ENCODE data around the gene NEUROD4. TPM values are rescaled to one million over a fixed set of nuclear protein-coding genes. Genes with fewer than 3 reads are reported as not detected.

NEUROD4 gene
- total and polyA plus RNA-seq, 2 experiments from 2014 or later, result not detected

GRCh38 chr12:54998958-54999510, 20.7 kb upstream of the NEUROD4 start:
- H4K20me1 ChIP-seq (ENCODE audit: insufficient read depth, poor library complexity, severe bottlenecking), result no peaks in the 10 kb centered on the region
- peaks cover 20% of the 10 kb centered on the region for H3K27me3 ChIP-seq
- H3K9me2 ChIP-seq (replicated peaks; ENCODE audit: insufficient read depth), result no peaks in the 10 kb centered on the region
- no peak overlapping the region for H3K4me3 ChIP-seq
- 62% methylated on average over 5 of the region's 5 CpGs for WGBS (ENCODE audit: low lambda C conversion rate, missing lambda C conversion rate)
- DNase-seq (ENCODE audit: low spot score), result no peak
- no peaks in the 10 kb centered on the region for H3K4me1 ChIP-seq (ENCODE audit: insufficient read depth)
- no peak overlapping the region for H3K27ac ChIP-seq
- no peaks in the 10 kb centered on the region for H3K9me3 ChIP-seq (ENCODE audit: low read depth)
- no peaks in the 10 kb centered on the region for H3K79me2 ChIP-seq
- H3K36me3 ChIP-seq (replicated peaks; ENCODE audit: insufficient read depth, low read depth), result no peaks in the 10 kb centered on the region
- TF ChIP-seq CTCF (IDR thresholded peaks at IDR 0.05; ENCODE audit: poor library complexity), result no peak
- no peak overlapping the region for H2AFZ ChIP-seq
- H3K4me2 ChIP-seq, result no peak overlapping the region

DNA sequence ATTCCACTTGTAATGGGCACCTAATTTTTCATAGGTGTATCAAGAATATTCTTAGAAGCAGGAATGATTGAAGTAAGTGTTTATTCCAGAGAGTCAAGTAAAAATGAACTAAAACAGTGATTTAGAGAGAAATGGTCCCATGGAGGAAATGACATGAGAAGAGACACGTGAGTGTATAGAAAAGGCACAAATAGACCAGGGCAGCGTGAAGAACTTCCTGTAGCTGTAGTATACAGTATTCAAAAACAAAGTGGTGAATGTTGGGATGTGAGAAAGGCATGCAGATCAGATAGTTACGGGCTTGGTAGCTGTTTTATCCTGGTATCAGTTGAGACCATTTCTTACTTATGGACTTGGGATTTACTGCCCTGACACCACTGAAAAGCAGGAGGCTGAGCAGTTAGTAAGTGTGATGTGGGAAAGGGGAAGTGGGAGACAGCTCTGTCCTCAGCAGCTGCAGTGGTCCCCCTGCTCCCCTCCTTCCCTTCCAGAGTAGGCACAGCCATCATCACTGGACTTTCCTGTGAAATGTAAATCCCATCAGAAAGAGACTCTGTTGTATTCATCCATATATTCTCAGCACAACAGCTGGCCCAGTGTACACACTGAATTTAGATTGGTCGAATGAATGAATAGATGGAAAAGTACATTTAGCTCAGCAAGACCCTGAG, 18.4 kb upstream of the NEUROD4 start:
- 77% methylated on average over 4 of the region's 4 CpGs for WGBS (ENCODE audit: low lambda C conversion rate, missing lambda C conversion rate)
- Histone ChIP-seq H3K27me3 (peaks cover 12% of the 10 kb centered on the region), H3K4me1 (ENCODE audit: insufficient read depth) (no peaks in the 10 kb centered on the region), H4K20me1 (ENCODE audit: insufficient read depth, poor library complexity, severe bottlenecking) (no peaks in the 10 kb centered on the region), H3K9me3 (ENCODE audit: low read depth) (no peaks in the 10 kb centered on the region), H3K79me2 (no peaks in the 10 kb centered on the region), H3K36me3 (replicated peaks; ENCODE audit: insufficient read depth, low read depth) (no peaks in the 10 kb centered on the region), H3K9me2 (replicated peaks; ENCODE audit: insufficient read depth) (no peaks in the 10 kb centered on the region), H3K27ac (no peak overlapping the region), H3K4me2 (no peak overlapping the region), H2AFZ (no peak overlapping the region), H3K4me3 (no peak overlapping the region)
- no peak for DNase-seq (ENCODE audit: low spot score)
- TF ChIP-seq CTCF (IDR thresholded peaks at IDR 0.05; ENCODE audit: poor library complexity) (no peak), EZH2phosphoT487 (IDR thresholded peaks at IDR 0.05; ENCODE audit: low read depth, severe bottlenecking, unreplicated experiment) (no peak), EZH2 (IDR thresholded peaks at IDR 0.05; ENCODE audit: borderline replicate concordance) (no peak)

GRCh38 chr12:55002355-55002754, 17.4 kb upstream of the NEUROD4 start:
- Histone ChIP-seq H3K4me3 (no peak overlapping the region), H4K20me1 (ENCODE audit: insufficient read depth, poor library complexity, severe bottlenecking) (no peaks in the 10 kb centered on the region), H2AFZ (no peak overlapping the region), H3K36me3 (replicated peaks; ENCODE audit: insufficient read depth, low read depth) (no peaks in the 10 kb centered on the region), H3K9me3 (ENCODE audit: low read depth) (no peaks in the 10 kb centered on the region), H3K27ac (no peak overlapping the region), H3K27me3 (peaks cover 8% of the 10 kb centered on the region), H3K4me2 (no peak overlapping the region), H3K4me1 (ENCODE audit: insufficient read depth) (no peaks in the 10 kb centered on the region), H3K9me2 (replicated peaks; ENCODE audit: insufficient read depth) (no peaks in the 10 kb centered on the region), H3K79me2 (no peaks in the 10 kb centered on the region)
- no peak for DNase-seq (ENCODE audit: low spot score)
- TF ChIP-seq EZH2phosphoT487 (IDR thresholded peaks at IDR 0.05; ENCODE audit: low read depth, severe bottlenecking, unreplicated experiment), result no peak
- WGBS (ENCODE audit: low lambda C conversion rate, missing lambda C conversion rate), result 74% methylated on average over 2 of the region's 2 CpGs

DNA sequence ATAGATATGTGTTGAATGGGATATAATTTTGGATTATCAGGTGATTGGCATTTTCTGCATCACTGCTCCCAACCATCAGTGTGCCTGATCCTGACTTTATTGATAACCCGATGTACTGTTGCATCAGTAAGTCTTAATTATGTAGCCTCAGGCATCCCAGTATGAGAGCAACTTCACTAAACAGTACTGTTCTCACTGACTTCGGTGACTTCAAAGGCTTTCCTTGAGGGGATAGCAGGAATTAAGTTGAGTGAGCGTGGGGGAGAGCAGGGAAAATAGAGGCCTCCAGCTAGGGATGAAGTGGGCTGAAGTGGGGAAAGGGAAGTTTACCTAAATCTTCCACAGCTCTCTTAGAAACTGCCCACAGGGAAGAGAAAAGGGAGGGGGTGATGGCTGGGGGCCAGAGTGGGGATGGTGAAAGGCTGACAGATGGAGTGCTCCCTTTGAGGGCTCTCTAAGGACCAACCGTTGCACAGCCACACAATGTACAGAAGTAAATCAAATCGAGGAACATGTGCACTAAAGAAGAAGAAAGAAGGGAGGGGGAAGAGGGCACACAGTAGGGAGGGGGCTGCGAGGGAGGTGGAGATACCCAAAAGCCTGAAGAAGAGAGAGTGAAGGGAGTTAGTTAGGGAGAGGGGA, 10.7 kb upstream of the NEUROD4 start:
- Histone ChIP-seq H3K79me2 (no peaks in the 10 kb centered on the region), H2AFZ (no peak overlapping the region), H3K4me3 (no peak overlapping the region), H3K27ac (no peak overlapping the region), H3K9me2 (replicated peaks; ENCODE audit: insufficient read depth) (no peaks in the 10 kb centered on the region), H3K36me3 (replicated peaks; ENCODE audit: insufficient read depth, low read depth) (no peaks in the 10 kb centered on the region), H3K4me2 (no peak overlapping the region), H3K27me3 (peaks cover 5% of the 10 kb centered on the region), H3K9me3 (ENCODE audit: low read depth) (no peaks in the 10 kb centered on the region), H4K20me1 (ENCODE audit: insufficient read depth, poor library complexity, severe bottlenecking) (no peaks in the 10 kb centered on the region), H3K4me1 (ENCODE audit: insufficient read depth) (no peaks in the 10 kb centered on the region)
- 52% methylated on average over 6 of the region's 6 CpGs for WGBS (ENCODE audit: low lambda C conversion rate, missing lambda C conversion rate)
- TF ChIP-seq CTCF (IDR thresholded peaks at IDR 0.05; ENCODE audit: poor library complexity) (no peak), EZH2phosphoT487 (IDR thresholded peaks at IDR 0.05; ENCODE audit: low read depth, severe bottlenecking, unreplicated experiment) (no peak), EZH2 (IDR thresholded peaks at IDR 0.05; ENCODE audit: borderline replicate concordance) (no peak)
- no peak for DNase-seq (ENCODE audit: low spot score)
